ENCODE data around the gene SENP7.

Gene SENP7

DNA sequence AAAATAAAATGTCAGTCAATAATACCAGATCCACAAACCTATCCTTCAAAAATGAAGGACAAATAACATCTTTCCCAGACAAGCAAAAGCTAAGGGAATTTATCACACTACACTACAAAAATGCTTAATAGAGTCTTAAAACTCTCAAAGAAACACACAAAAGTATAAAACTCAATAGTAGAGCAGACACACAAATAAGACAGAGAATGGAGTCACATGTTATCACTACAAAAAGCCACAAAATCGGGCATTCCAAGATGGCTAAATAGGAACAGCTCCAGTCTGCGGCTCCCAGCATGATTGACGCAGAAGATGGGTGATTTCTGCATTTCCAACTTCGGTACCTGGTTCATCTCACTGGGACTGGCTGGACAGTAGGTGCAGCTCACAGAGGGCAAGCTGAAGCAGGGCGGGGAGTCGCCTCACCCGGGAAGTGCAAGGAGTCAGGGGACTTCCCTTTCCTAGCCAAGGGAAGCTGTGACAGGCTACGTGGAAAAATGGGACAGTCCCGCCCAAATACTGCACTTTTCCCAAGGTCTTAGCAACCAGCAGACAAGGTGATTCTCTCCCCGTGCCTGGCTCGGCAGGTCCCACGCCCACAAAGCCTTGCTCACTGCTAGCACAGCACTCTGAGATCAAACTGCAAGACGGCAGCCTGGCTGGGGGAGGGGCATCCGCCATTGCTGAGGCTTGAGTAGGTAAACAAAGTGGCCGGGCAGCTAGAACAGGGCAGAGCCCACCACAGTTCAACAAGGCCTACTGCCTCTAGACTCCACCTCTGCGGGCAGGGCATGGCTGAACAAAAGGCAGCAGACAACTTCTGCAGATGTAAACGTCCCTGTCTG lies 46.3 kb downstream of the SENP7 start:
- no peaks in the 10 kb centered on the region for H3K36me3 ChIP-seq
- peak; percentile 22 for DNase-seq
- no peak overlapping the region; the same call in 1 of the 2 replicates for H3K27ac ChIP-seq
- TF ChIP-seq, protein P1, sequence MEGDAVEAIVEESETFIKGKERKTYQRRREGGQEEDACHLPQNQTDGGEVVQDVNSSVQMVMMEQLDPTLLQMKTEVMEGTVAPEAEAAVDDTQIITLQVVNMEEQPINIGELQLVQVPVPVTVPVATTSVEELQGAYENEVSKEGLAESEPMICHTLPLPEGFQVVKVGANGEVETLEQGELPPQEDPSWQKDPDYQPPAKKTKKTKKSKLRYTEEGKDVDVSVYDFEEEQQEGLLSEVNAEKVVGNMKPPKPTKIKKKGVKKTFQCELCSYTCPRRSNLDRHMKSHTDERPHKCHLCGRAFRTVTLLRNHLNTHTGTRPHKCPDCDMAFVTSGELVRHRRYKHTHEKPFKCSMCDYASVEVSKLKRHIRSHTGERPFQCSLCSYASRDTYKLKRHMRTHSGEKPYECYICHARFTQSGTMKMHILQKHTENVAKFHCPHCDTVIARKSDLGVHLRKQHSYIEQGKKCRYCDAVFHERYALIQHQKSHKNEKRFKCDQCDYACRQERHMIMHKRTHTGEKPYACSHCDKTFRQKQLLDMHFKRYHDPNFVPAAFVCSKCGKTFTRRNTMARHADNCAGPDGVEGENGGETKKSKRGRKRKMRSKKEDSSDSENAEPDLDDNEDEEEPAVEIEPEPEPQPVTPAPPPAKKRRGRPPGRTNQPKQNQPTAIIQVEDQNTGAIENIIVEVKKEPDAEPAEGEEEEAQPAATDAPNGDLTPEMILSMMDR (IDR thresholded peaks at IDR 0.05; ENCODE audit: low read depth, low read length), result no peak
- H3K9me3 ChIP-seq (ENCODE audit: severe bottlenecking), result no peaks in the 10 kb centered on the region
- no peaks in the 10 kb centered on the region for H3K27me3 ChIP-seq (ENCODE audit: insufficient read depth, low read depth, severe bottlenecking)
- H3K4me3 ChIP-seq (ENCODE audit: low read depth, low read length), result no peak overlapping the region

DNA sequence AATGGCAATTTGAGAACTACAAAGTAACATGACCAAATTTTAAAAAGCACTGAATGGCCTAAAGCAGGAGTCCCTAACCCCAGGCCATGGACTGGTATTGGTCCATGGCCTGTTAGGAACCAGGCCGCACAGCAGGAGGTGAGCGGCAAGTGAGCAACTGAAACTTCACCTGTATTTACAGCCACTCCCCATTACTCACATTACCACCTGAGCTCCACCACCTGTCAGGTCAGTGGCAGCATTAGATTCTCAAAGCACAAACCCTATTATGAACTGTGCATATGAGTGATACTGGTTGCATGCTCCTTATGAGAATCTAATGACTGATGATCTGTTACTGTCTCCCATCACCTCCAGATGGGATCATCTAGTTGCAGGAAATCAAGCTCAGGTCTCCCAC lies 48.8 kb downstream of the SENP7 start:
- no peak overlapping the region for H3K27ac ChIP-seq
- no peaks in the 10 kb centered on the region for H3K27me3 ChIP-seq (ENCODE audit: insufficient read depth, low read depth, severe bottlenecking)
- no peaks in the 10 kb centered on the region for H3K36me3 ChIP-seq
- H3K4me3 ChIP-seq (ENCODE audit: low read depth, low read length), result no peak overlapping the region
- H3K9me3 ChIP-seq (ENCODE audit: severe bottlenecking), result no peaks in the 10 kb centered on the region
- no peak for DNase-seq
- TF ChIP-seq, protein P1 (IDR thresholded peaks at IDR 0.05; ENCODE audit: low read depth, low read length), result no peak

DNA sequence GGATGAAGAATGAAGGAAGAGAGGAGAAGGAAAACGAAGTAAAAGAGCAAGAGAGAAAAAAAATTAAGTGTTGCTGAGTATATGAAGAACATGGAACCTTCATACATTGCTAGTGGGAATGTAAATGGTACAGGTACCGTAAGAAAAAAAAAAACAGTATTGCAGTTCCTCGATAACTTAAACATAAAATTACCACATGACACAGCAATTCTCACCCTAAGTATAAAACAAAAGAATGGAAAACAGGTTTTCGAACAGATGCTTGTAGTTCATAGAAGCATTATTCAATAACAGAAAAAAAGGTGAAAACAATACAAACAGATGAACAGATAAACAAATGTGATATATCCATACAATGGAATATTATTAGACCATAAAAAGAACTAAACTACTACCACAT lies 51.6 kb downstream of the SENP7 start:
- Histone ChIP-seq H3K27me3 (ENCODE audit: insufficient read depth, low read depth, severe bottlenecking) (no peaks in the 10 kb centered on the region), H3K4me3 (ENCODE audit: low read depth, low read length) (no peak overlapping the region), H3K9me3 (ENCODE audit: severe bottlenecking) (no peaks in the 10 kb centered on the region), H3K27ac (no peak overlapping the region), H3K36me3 (peaks cover 4% of the 10 kb centered on the region; the same call in 1 of the 2 replicates)
- TF ChIP-seq, protein P1 (IDR thresholded peaks at IDR 0.05; ENCODE audit: low read depth, low read length), result no peak
- no peak for DNase-seq

DNA sequence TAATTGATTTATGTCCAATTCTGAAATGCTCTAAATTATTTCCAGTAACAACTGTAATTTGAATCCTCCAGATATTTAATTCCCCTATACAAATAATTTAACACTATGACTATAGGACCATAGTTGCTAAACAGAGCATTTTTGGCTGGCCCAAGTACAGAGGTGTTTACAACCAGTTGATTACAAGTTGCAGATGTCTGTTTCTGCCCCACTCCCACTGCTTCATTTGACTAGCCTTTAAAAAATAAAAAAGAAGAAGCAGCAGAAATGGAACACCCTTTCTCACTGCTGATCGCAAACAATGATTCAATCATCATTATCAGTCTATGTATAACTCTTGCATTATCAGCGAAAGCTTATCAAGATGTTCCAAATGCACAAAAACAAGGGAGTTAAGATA lies 54.6 kb downstream of the SENP7 start:
- peaks cover 4% of the 10 kb centered on the region; the same call in 1 of the 2 replicates for H3K36me3 ChIP-seq
- no peaks in the 10 kb centered on the region for H3K27me3 ChIP-seq (ENCODE audit: insufficient read depth, low read depth, severe bottlenecking)
- TF ChIP-seq, protein P1 (IDR thresholded peaks at IDR 0.05; ENCODE audit: low read depth, low read length), result no peak
- H3K4me3 ChIP-seq (ENCODE audit: low read depth, low read length), result no peak overlapping the region
- no peak for DNase-seq
- H3K9me3 ChIP-seq (ENCODE audit: severe bottlenecking), result no peaks in the 10 kb centered on the region
- no peak overlapping the region for H3K27ac ChIP-seq

DNA sequence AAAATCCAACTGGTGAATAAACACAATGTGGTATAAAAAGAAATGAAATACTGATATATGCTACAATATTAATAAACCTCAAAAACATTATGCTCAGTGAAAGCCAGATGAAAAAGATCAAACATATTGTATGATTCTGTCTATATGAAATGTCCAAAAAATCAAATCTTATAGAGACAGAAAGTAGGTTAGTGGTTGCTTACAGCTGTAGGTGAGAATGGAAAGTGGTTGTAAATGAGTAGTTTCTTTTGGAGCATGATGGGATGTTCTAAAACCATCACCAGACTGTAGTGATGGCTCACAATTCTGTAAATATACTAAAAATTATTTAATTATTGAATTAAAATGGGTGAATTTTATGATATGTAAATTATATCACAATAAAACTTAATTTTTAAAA lies 58.4 kb downstream of the SENP7 start:
- Histone ChIP-seq H3K27ac (no peak overlapping the region), H3K9me3 (ENCODE audit: severe bottlenecking) (no peaks in the 10 kb centered on the region), H3K36me3 (peaks cover 4% of the 10 kb centered on the region; the same call in 1 of the 2 replicates), H3K27me3 (ENCODE audit: insufficient read depth, low read depth, severe bottlenecking) (no peaks in the 10 kb centered on the region), H3K4me3 (ENCODE audit: low read depth, low read length) (no peak overlapping the region)
- DNase-seq, result no peak
- TF ChIP-seq, protein P1 (IDR thresholded peaks at IDR 0.05; ENCODE audit: low read depth, low read length), result no peak

Data from WERI-Rb-1 (cell line).